ENCODE data around the gene ENGASE. TPM values are rescaled to one million over a fixed set of nuclear protein-coding genes. Genes with fewer than 3 reads are reported as not detected.

ENGASE gene
- total RNA-seq, 2 donors from 2014 or later: 53.4 to 111 TPM

GRCh38 chr17:79091226-79091670, 16.6 kb downstream of the ENGASE start:
- H3K27me3 ChIP-seq: peaks cover 4% of the 10 kb centered on the region
- H3K4me3 ChIP-seq: no peak overlapping the region
- TF ChIP-seq, protein P1, sequence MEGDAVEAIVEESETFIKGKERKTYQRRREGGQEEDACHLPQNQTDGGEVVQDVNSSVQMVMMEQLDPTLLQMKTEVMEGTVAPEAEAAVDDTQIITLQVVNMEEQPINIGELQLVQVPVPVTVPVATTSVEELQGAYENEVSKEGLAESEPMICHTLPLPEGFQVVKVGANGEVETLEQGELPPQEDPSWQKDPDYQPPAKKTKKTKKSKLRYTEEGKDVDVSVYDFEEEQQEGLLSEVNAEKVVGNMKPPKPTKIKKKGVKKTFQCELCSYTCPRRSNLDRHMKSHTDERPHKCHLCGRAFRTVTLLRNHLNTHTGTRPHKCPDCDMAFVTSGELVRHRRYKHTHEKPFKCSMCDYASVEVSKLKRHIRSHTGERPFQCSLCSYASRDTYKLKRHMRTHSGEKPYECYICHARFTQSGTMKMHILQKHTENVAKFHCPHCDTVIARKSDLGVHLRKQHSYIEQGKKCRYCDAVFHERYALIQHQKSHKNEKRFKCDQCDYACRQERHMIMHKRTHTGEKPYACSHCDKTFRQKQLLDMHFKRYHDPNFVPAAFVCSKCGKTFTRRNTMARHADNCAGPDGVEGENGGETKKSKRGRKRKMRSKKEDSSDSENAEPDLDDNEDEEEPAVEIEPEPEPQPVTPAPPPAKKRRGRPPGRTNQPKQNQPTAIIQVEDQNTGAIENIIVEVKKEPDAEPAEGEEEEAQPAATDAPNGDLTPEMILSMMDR (IDR thresholded peaks at IDR 0.05): no peak
- no peaks in the 10 kb centered on the region for H3K4me1 ChIP-seq
- intact Hi-C loops (cut with DNase I): no loop called here
- H3K9ac ChIP-seq (ENCODE audit: low read depth in 2 of 2, low read length in 2 of 2): no peak overlapping the region
- no peak for DNase-seq
- H3K9me3 ChIP-seq: no peaks in the 10 kb centered on the region
- H3K36me3 ChIP-seq: no peaks in the 10 kb centered on the region
- no peak overlapping the region for H3K27ac ChIP-seq

GRCh38 chr17:79092567-79092966, 17.9 kb downstream of the ENGASE start:
- Histone ChIP-seq H3K27ac (no peak overlapping the region), H3K4me3 (no peak overlapping the region), H3K36me3 (no peaks in the 10 kb centered on the region), H3K9ac (ENCODE audit: low read depth in 2 of 2, low read length in 2 of 2) (no peak overlapping the region), H3K27me3 (peaks cover 14% of the 10 kb centered on the region), H3K9me3 (no peaks in the 10 kb centered on the region), H3K4me1 (no peaks in the 10 kb centered on the region)
- TF ChIP-seq, protein P1 (IDR thresholded peaks at IDR 0.05): no peak
- no peak for DNase-seq
- intact Hi-C loops (cut with DNase I): no loop called here

DNA sequence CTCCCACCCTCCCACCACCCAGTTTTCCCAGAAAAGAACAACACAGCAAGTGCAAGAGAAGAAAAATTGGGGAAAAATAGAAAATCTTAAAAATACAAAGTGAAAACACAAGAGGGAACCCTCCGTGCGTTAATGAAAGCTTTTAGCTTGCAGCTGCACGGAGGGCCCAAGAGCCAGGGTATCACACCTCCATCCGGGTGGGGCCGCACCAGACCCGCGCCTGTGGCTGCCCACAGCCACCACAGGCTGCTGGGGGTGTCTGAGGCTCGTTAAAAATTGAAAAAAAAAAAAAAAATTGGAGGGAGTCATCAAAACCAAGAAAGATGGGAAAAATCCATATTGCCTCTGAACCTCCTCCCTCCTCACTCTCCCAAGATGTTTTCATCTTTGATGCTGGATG, 18.6 kb downstream of the ENGASE start:
- TF ChIP-seq, protein P1 (IDR thresholded peaks at IDR 0.05): no peak
- no peak overlapping the region for H3K27ac ChIP-seq
- intact Hi-C loops (cut with DNase I): no loop called here
- no peaks in the 10 kb centered on the region for H3K9me3 ChIP-seq
- no peaks in the 10 kb centered on the region for H3K36me3 ChIP-seq
- no peak overlapping the region for H3K4me3 ChIP-seq
- DNase-seq: no peak
- H3K27me3 ChIP-seq: peaks cover 21% of the 10 kb centered on the region
- H3K9ac ChIP-seq (ENCODE audit: low read depth in 2 of 2, low read length in 2 of 2): no peak overlapping the region
- H3K4me1 ChIP-seq: no peaks in the 10 kb centered on the region

GRCh38 chr17:79094261-79094660, 19.6 kb downstream of the ENGASE start:
- Histone ChIP-seq H3K4me1 (no peaks in the 10 kb centered on the region), H3K9me3 (no peaks in the 10 kb centered on the region), H3K9ac (ENCODE audit: low read depth in 2 of 2, low read length in 2 of 2) (no peak overlapping the region), H3K4me3 (no peak overlapping the region), H3K27ac (no peak overlapping the region), H3K36me3 (no peaks in the 10 kb centered on the region), H3K27me3 (peaks cover 26% of the 10 kb centered on the region)
- intact Hi-C loops (cut with DNase I): no loop called here
- TF ChIP-seq, protein P1 (IDR thresholded peaks at IDR 0.05): no peak
- DNase-seq: no peak

- Histone ChIP-seq H3K4me3 (no peak overlapping the region), H3K36me3 (no peaks in the 10 kb centered on the region), H3K27me3 (peaks cover 26% of the 10 kb centered on the region), H3K4me1 (no peaks in the 10 kb centered on the region), H3K9me3 (no peaks in the 10 kb centered on the region), H3K9ac (ENCODE audit: low read depth in 2 of 2, low read length in 2 of 2) (no peak overlapping the region), H3K27ac (no peak overlapping the region)
- intact Hi-C loops (cut with DNase I): no loop called here
- TF ChIP-seq, protein P1 (IDR thresholded peaks at IDR 0.05): no peak
- DNase-seq: no peak
These were observed 20.9 kb downstream of the ENGASE start for GRCh38 chr17:79095345-79096055.

Measured in colonic mucosa (tissue), 4 donors.